Measurements from ENCODE around the gene LYST. TPM values are rescaled to one million over a fixed set of nuclear protein-coding genes. Genes with fewer than 3 reads are reported as not detected.

LYST gene
- total and polyA plus RNA-seq, 10 of the 15 experiments (the other 5 are each of a cell fraction or from before 2014, with no cell fraction given): 3.3 to 28.1 (median 5.6) TPM

DNA sequence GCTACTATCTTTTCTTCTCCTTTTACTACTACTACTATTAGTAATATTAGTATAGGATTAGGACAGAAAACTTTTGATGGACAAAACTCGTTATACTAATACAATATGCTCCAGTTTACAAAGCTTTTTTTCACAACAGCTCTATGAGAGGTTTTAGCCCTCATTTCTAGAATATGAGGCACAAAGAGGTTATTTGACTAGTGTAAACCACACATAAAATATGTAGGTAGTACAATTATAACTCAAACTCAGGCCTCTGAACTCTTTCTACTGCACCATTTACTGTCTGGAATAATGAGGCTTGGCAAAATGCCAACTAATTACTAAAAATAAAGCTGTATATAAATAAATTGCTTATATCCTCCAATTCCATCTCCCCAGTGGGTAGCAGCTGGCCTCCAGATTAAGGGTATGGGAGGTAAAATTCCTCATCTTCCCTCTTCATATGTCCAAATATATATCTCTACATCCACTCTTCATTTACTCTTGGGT, 99.9 kb downstream of the LYST start:
- ChIA-PET CTCF (interaction anchor here (1.9 to 4.5 kb wide), 3 partner anchors 10 to 76 kb away, joined by 6 to 28 read pairs (median 8); no protein-coding TSS in a partner anchor), POLR2A (no interaction called here)
- WGBS (ENCODE audit: insufficient coverage, insufficient replicate concordance, low lambda C conversion rate, missing lambda C conversion rate): 100% methylated on average over 1 of the region's 1 CpG

DNA sequence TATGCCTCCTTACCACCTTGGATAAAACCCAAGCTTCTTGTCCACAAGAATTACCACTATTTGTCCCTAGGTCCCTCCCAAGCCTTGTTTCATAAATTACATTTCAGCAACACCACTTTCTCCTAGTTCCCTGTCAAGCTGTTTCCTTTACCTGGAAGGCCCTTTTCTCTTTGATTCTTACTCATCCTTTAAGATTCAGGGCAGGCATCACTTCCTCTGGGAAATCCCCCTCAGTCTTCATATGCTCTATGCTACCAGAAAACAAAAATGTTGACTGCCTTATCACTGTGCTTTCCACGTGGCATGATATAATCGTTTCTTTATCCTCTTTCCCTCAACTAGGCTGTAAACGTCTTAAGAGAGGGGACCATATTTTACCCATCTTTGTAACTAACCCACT, 102.7 kb downstream of the LYST start:
- Histone ChIP-seq H3K27ac (ENCODE audit: control insufficient read depth, insufficient read depth) (no peak overlapping the region), H3K9ac (ENCODE audit: control insufficient read depth, insufficient read depth, low read length) (no peak overlapping the region), H3K4me1 (ENCODE audit: control insufficient read depth, insufficient read depth, low read length) (peaks cover 9% of the 10 kb centered on the region), H3K4me2 (ENCODE audit: control insufficient read depth, insufficient read depth) (no peak overlapping the region), H3K9me3 (replicated peaks; ENCODE audit: control insufficient read depth, insufficient read depth, low read length) (no peaks in the 10 kb centered on the region), H3K27me3 (replicated peaks in 1 of 2; ENCODE audit: control insufficient read depth in 2 of 2, insufficient read depth in 2 of 2, low read length in 1 of 2) (no peaks in the 10 kb centered on the region), H3K36me3 (ENCODE audit: control insufficient read depth in 2 of 2, insufficient read depth in 2 of 2, low read length in 1 of 2) (no peaks in the 10 kb centered on the region; a peak in 1 of 4 replicates), H3K79me2 (ENCODE audit: control insufficient read depth, insufficient read depth, low read length) (no peaks in the 10 kb centered on the region), H3K4me3 (no peak overlapping the region), H4K20me1 (ENCODE audit: control insufficient read depth, insufficient read depth) (no peaks in the 10 kb centered on the region), H2AFZ (ENCODE audit: control insufficient read depth, low read depth, low read length) (no peak overlapping the region; the same call in 1 of the 2 replicates)
- CTCF ChIA-PET: interaction anchor here (1.0 to 1.6 kb wide), 3 partner anchors 13 to 78 kb away, joined by 3 to 5 read pairs (median 5); no protein-coding TSS in a partner anchor
- SMC1A ChIA-PET (ENCODE audit: uncharacterized antibody, unreplicated experiment): interaction anchor here (0.6 to 1.4 kb wide), 7 partner anchors 24 to 210 kb away, joined by 3 to 4 read pairs (median 3); no protein-coding TSS in a partner anchor
- POLR2A ChIA-PET: interaction anchor here (0.9 kb wide), 1 partner anchor 208 kb away, joined by 3 read pairs; no protein-coding TSS in a partner anchor
- ATAC-seq (peak; percentile 82), DNase-seq (ENCODE audit: low read depth, low spot score) (peak; percentile 23), FAIRE-seq (no peak)
- intact Hi-C loops (cut with micrococcal nuclease; ENCODE audit: unreplicated experiment) (no loop called here), in situ Hi-C loops (cut with MboI) (no loop called here)
- 0% methylated on average over 3 of the region's 3 CpGs for WGBS (ENCODE audit: insufficient coverage, insufficient replicate concordance, low lambda C conversion rate, missing lambda C conversion rate)
- RAD21 ChIA-PET (ENCODE audit: unreplicated experiment): interaction anchor here (0.8 to 1.5 kb wide), 2 partner anchors 79 to 259 kb away, joined by 3 to 5 read pairs; no protein-coding TSS in a partner anchor
- no TSS peak for BruUV-seq (replicated peaks)
- TF ChIP-seq, protein P1, sequence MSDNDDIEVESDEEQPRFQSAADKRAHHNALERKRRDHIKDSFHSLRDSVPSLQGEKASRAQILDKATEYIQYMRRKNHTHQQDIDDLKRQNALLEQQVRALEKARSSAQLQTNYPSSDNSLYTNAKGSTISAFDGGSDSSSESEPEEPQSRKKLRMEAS (IDR thresholded peaks at IDR 0.05; ENCODE audit: low read depth, low read length): no peak
- TF ChIP-seq RFX5 (IDR thresholded peaks at IDR 0.05; ENCODE audit: low read depth, low read length): no peak
- no peak for TF ChIP-seq SMARCA5 (IDR thresholded peaks at IDR 0.05)
- no peak for TF ChIP-seq SMC3 (IDR thresholded peaks at IDR 0.05; ENCODE audit: borderline replicate concordance, low read length)
- TF ChIP-seq WRNIP1 (IDR thresholded peaks at IDR 0.05; ENCODE audit: borderline replicate concordance, low read depth, low read length): no peak
- no peak for TF ChIP-seq NBN (IDR thresholded peaks at IDR 0.05)
- no peak for TF ChIP-seq SIN3A (IDR thresholded peaks at IDR 0.05; ENCODE audit: low read depth, low read length)
- TF ChIP-seq TBL1XR1 (IDR thresholded peaks at IDR 0.05; ENCODE audit: low read depth, low read length): no peak
- peak; percentile 65; the same call in 1 of the 2 replicates for TF ChIP-seq NFIC (IDR thresholded peaks at IDR 0.05; ENCODE audit: low read depth, low read length)
- no peak for TF ChIP-seq ATF7 (IDR thresholded peaks at IDR 0.05; ENCODE audit: low read depth)
- peak in 1 of 2 experiments; percentile 87; a peak in 2 of 4 replicates for TF ChIP-seq ETV6 (conservative IDR thresholded peaks at IDR 0.05 in 1 of 2, IDR thresholded peaks at IDR 0.05 in 1 of 2; ENCODE audit: borderline replicate concordance in 1 of 2, low read depth in 1 of 2)
- no peak for TF ChIP-seq MEF2A (IDR thresholded peaks at IDR 0.05; ENCODE audit: insufficient read depth, low read depth, low read length)
- no peak for TF ChIP-seq STAT1 (conservative IDR thresholded peaks at IDR 0.05)

More for the DNA sequence above, 99.9 kb downstream of the LYST start:
- Histone ChIP-seq H3K36me3 (ENCODE audit: control insufficient read depth in 2 of 2, insufficient read depth in 2 of 2, low read length in 1 of 2) (no peaks in the 10 kb centered on the region; a peak in 1 of 4 replicates), H3K4me3 (no peak overlapping the region), H4K20me1 (ENCODE audit: control insufficient read depth, insufficient read depth) (no peaks in the 10 kb centered on the region), H3K9ac (ENCODE audit: control insufficient read depth, insufficient read depth, low read length) (no peak overlapping the region), H3K27me3 (replicated peaks in 1 of 2; ENCODE audit: control insufficient read depth in 2 of 2, insufficient read depth in 2 of 2, low read length in 1 of 2) (no peaks in the 10 kb centered on the region), H2AFZ (ENCODE audit: control insufficient read depth, low read depth, low read length) (no peak overlapping the region), H3K4me1 (ENCODE audit: control insufficient read depth, insufficient read depth, low read length) (peaks cover 9% of the 10 kb centered on the region), H3K27ac (ENCODE audit: control insufficient read depth, insufficient read depth) (no peak overlapping the region), H3K4me2 (ENCODE audit: control insufficient read depth, insufficient read depth) (no peak overlapping the region), H3K79me2 (ENCODE audit: control insufficient read depth, insufficient read depth, low read length) (no peaks in the 10 kb centered on the region), H3K9me3 (replicated peaks; ENCODE audit: control insufficient read depth, insufficient read depth, low read length) (no peaks in the 10 kb centered on the region)
- in situ Hi-C loops (cut with MboI) (no loop called here), intact Hi-C loops (cut with micrococcal nuclease; ENCODE audit: unreplicated experiment) (no loop called here)
- ATAC-seq: no peak
- ChIA-PET RAD21 (ENCODE audit: unreplicated experiment) (interaction anchor here (1.4 to 2.5 kb wide), 2 partner anchors 76 to 99 kb away, joined by 3 to 8 read pairs; no protein-coding TSS in a partner anchor), SMC1A (ENCODE audit: uncharacterized antibody, unreplicated experiment) (interaction anchor here (0.6 to 2.2 kb wide), 6 partner anchors 10 to 625 kb away, joined by 3 to 7 read pairs (median 3); no protein-coding TSS in a partner anchor)
- BruUV-seq (replicated peaks): no TSS peak
- no peak for FAIRE-seq
- TF ChIP-seq NR2F1 (conservative IDR thresholded peaks at IDR 0.05): no peak
- TF ChIP-seq CBX5 (IDR thresholded peaks at IDR 0.05; ENCODE audit: low read depth): no peak
- TF ChIP-seq SUPT20H (IDR thresholded peaks at IDR 0.05; ENCODE audit: borderline replicate concordance, control insufficient read depth, low read depth, low read length): no peak
- no peak for TF ChIP-seq USF1 (IDR thresholded peaks at IDR 0.05; ENCODE audit: borderline replicate concordance, extremely low read length, insufficient read depth, low read depth, low read length)
- no peak for TF ChIP-seq EP300 (IDR thresholded peaks at IDR 0.05; ENCODE audit: borderline replicate concordance in 1 of 2, control insufficient read depth in 1 of 2, low read depth in 2 of 2, low read length in 2 of 2)
- no peak for TF ChIP-seq GABPA (IDR thresholded peaks at IDR 0.05; ENCODE audit: low read depth)
- no peak for TF ChIP-seq KLF5 (IDR thresholded peaks at IDR 0.05; ENCODE audit: partially characterized antibody)
- DNase-seq (ENCODE audit: low read depth, low spot score): no peak
